HCT116 (cell line): Measurements from ENCODE around the gene CSF2RB. TPM values are rescaled to one million over a fixed set of nuclear protein-coding genes. Genes with fewer than 3 reads are reported as not detected.

ENCODE experiments used
- ATAC-seq: fragments of 200-7000 bp; cut with Tn5 transposase; 2 replicates; pipeline ENCODE4 v1.9.1; 2020; ENCODE audit warnings: mild to moderate bottlenecking, moderate library complexity
- BruUV-seq: library from RNA; stranded (reverse); fragments of 400-500 nt; replicated peaks from 2 replicates; lab custom pipeline; 2021; lab: Mats Ljungman, UMichigan
- CTCF ChIA-PET: fragments of 300-600 bp; sonication (Branson Sonifier 250); formaldehyde crosslinking; loops from one replicate; lab custom pipeline; 2021; ENCODE audit warnings: antibody characterized with exemption; lab: Charles Lee
- POLR2A ChIA-PET: fragments of 300-600, 350-600 bp; sonication (Branson Sonifier 250); formaldehyde crosslinking; loops from one replicate; lab custom pipeline; 2021; ENCODE audit warnings: antibody characterized with exemption; lab: Charles Lee
- RAD21 ChIA-PET, 2 experiments: fragments of 300-600 bp; sonication (Branson Sonifier 250); formaldehyde crosslinking; loops; one replicate each; lab custom pipeline; 2023; ENCODE audit warnings: low total read pairs in 2 of 2; ENCODE audit not compliant: uncharacterized antibody in 2 of 2, unreplicated experiment in 2 of 2, low non-redundant PET in 1 of 2; lab: Charles Lee
- DNase-seq: peaks from one replicate; pipeline ENCODE4 v3.0.0-alpha.2; 2010; ENCODE audit warnings: low read depth, low spot score
- H2AFZ ChIP-seq: fragments of 200-600 bp; shearing (Covaris generic), sonication (generic); 2 replicates; pipeline ENCODE4 v1.6.1; 2017; ENCODE audit warnings: low read depth, mixed run types, mixed read lengths, antibody characterized with exemption, low read length; ENCODE audit not compliant: poor library complexity, severe bottlenecking
- H3K27ac ChIP-seq: 2 replicates; pipeline ENCODE4 v1.5.1; 2012; ENCODE audit warnings: low read depth, low read length
- H3K27me3 ChIP-seq: fragments of 200-600 bp; sonication (generic); 2 replicates; pipeline ENCODE4 v1.6.1; 2016; ENCODE audit warnings: mixed run types, low read length, mixed read lengths; ENCODE audit not compliant: insufficient read depth
- H3K36me3 ChIP-seq, 2 experiments: fragments of 200-500 bp in 1 of 2; fragments of 200-600 bp in 1 of 2; sonication (Bioruptor generic) in 1 of 2; sonication (generic) in 1 of 2; 2 replicates each; pipeline versions ENCODE4 v1.5.1 to v1.6.1; 2014 to 2016; ENCODE audit warnings: low read length in 2 of 2, inconsistent platforms in 1 of 2, mixed read lengths in 1 of 2, mixed run types in 1 of 2; ENCODE audit not compliant: insufficient read depth in 2 of 2, control insufficient read depth in 1 of 2
- H3K4me1 ChIP-seq, 2 experiments: fragments of 200-600 bp in 1 of 2; sonication (generic) in 1 of 2; 2 replicates each; pipeline versions ENCODE4 v1.5.1 to v1.6.1; 2012 to 2017; ENCODE audit warnings: low read length in 2 of 2, inconsistent platforms in 1 of 2, mild to moderate bottlenecking in 1 of 2, mixed read lengths in 1 of 2, mixed run types in 1 of 2, moderate library complexity in 1 of 2; ENCODE audit not compliant: insufficient read depth in 2 of 2, control insufficient read depth in 1 of 2
- H3K4me2 ChIP-seq: fragments of 200-600 bp; sonication (generic); 2 replicates; pipeline ENCODE4 v1.6.1; 2017; ENCODE audit warnings: mixed run types, low read length, mixed read lengths
- H3K4me3 ChIP-seq, 2 experiments: fragments of 200-600 bp in 1 of 2; sonication (generic) in 1 of 2; replicated peaks in 1 of 2; 2 replicates each; pipeline ENCODE4 v1.5.1; 2011 to 2016; ENCODE audit warnings: low read length in 2 of 2, control low read depth in 1 of 2, low read depth in 1 of 2, mild to moderate bottlenecking in 1 of 2, mixed read lengths in 1 of 2, mixed run types in 1 of 2
- H3K79me2 ChIP-seq: fragments of 200-600 bp; sonication (generic); 2 replicates; pipeline ENCODE4 v1.6.1; 2017; ENCODE audit warnings: mild to moderate bottlenecking, mixed run types, low read length, moderate library complexity, mixed read lengths; ENCODE audit not compliant: insufficient read depth
- H3K9ac ChIP-seq: fragments of 200-600 bp; sonication (generic); 2 replicates; pipeline ENCODE4 v1.6.1; 2016; ENCODE audit warnings: low read length, mixed read lengths
- H3K9me2 ChIP-seq: fragments of 200-600 bp; sonication (generic), shearing (Covaris generic); 2 replicates; pipeline ENCODE4 v1.6.1; 2017; ENCODE audit warnings: mixed run types, mild to moderate bottlenecking, moderate library complexity; ENCODE audit not compliant: insufficient read depth
- H3K9me3 ChIP-seq, 2 experiments: fragments of 200-500 bp in 1 of 2; fragments of 200-600 bp in 1 of 2; sonication (Bioruptor generic) in 1 of 2; sonication (generic) in 1 of 2; 2 replicates each; pipeline ENCODE4 v1.6.1; 2014 to 2017; ENCODE audit warnings: low read length in 2 of 2, mixed read lengths in 2 of 2, inconsistent platforms in 1 of 2, low read depth in 1 of 2, mild to moderate bottlenecking in 1 of 2, mixed run types in 1 of 2, moderate library complexity in 1 of 2; ENCODE audit not compliant: control insufficient read depth in 1 of 2, insufficient read depth in 1 of 2
- H4K20me1 ChIP-seq: fragments of 200-600 bp; sonication (generic), shearing (Covaris generic); 2 replicates; pipeline ENCODE4 v1.6.1; 2017; ENCODE audit warnings: mixed run types, mild to moderate bottlenecking, moderate library complexity; ENCODE audit not compliant: insufficient read depth
- ATF3 ChIP-seq: IDR thresholded peaks from 2 replicates; pipeline ENCODE4 v1.6.1; 2012
- CBX3 ChIP-seq: IDR thresholded peaks from 2 replicates; pipeline ENCODE4 v1.6.1; 2012; ENCODE audit warnings: low read depth
- CEBPB ChIP-seq: IDR thresholded peaks from 2 replicates; pipeline ENCODE4 v1.6.1; 2012; ENCODE audit warnings: low read depth
- CTCF ChIP-seq, 3 experiments: fragments of 200-600 bp in 1 of 3; sonication (generic) in 1 of 3; IDR thresholded peaks in 2 of 3; conservative IDR thresholded peaks in 1 of 3; 2 replicates each; pipeline ENCODE4 v1.5.1; 2012 to 2017; ENCODE audit warnings: low read depth in 2 of 3, low read length in 2 of 3, antibody characterized with exemption in 1 of 3, borderline replicate concordance in 1 of 3, control low read depth in 1 of 3, mild to moderate bottlenecking in 1 of 3, mixed read lengths in 1 of 3, mixed run types in 1 of 3, moderate library complexity in 1 of 3; ENCODE audit not compliant: insufficient read depth in 1 of 3
- EGR1 ChIP-seq: IDR thresholded peaks from 2 replicates; pipeline ENCODE4 v1.6.1; 2012; ENCODE audit warnings: low read depth
- ELF1 ChIP-seq: IDR thresholded peaks from 2 replicates; pipeline ENCODE4 v1.6.1; 2012; ENCODE audit warnings: low read depth, borderline replicate concordance
- EZH2 ChIP-seq: fragments of 200-600 bp; sonication (generic); IDR thresholded peaks from 2 replicates; pipeline ENCODE4 v1.6.1; 2017; ENCODE audit warnings: antibody characterized with exemption, mixed run types
- EZH2phosphoT487 ChIP-seq: fragments of 200-600 bp; IDR thresholded peaks from 2 replicates; pipeline ENCODE4 v1.6.1; 2018; ENCODE audit warnings: antibody characterized with exemption, borderline replicate concordance
- FOSL1 ChIP-seq: IDR thresholded peaks from 2 replicates; pipeline ENCODE4 v1.6.1; 2012; ENCODE audit warnings: low read depth
- JUND ChIP-seq: IDR thresholded peaks from 2 replicates; pipeline ENCODE4 v1.6.1; 2012
- MAX ChIP-seq: IDR thresholded peaks from 2 replicates; pipeline ENCODE4 v1.6.1; 2012
- POLR2A ChIP-seq: IDR thresholded peaks from 2 replicates; pipeline ENCODE4 v1.7.0; 2011; ENCODE audit warnings: borderline replicate concordance; ENCODE audit not compliant: insufficient read depth, insufficient read length; ENCODE audit errors: extremely low read depth
- POLR2AphosphoS5 ChIP-seq: IDR thresholded peaks from 2 replicates; pipeline ENCODE4 v1.6.1; 2011; ENCODE audit warnings: mild to moderate bottlenecking, low read depth, low read length, moderate library complexity
- SP1 ChIP-seq: IDR thresholded peaks from 2 replicates; pipeline ENCODE4 v1.6.1; 2012; ENCODE audit warnings: low read depth
- YY1 ChIP-seq: IDR thresholded peaks from 2 replicates; pipeline ENCODE4 v1.6.1; 2011; ENCODE audit warnings: low read length, low read depth, moderate library complexity, mild to moderate bottlenecking; ENCODE audit not compliant: insufficient replicate concordance; ENCODE audit errors: extremely low read depth
- ZBTB33 ChIP-seq: IDR thresholded peaks from 2 replicates; pipeline ENCODE4 v1.6.1; 2011; ENCODE audit warnings: mild to moderate bottlenecking, low read length, moderate library complexity; ENCODE audit not compliant: insufficient replicate concordance; ENCODE audit errors: extremely low read depth
- ZFX ChIP-seq: fragments of 450-650 bp; IDR thresholded peaks from 2 replicates; pipeline ENCODE4 v1.6.1; 2017
- intact Hi-C: fragments of 100-400 bp; cut with micrococcal nuclease; formaldehyde crosslinking; loops from 2 replicates; pipeline ENCODE4 v1.10.0; 2022
- total RNA-seq: library from RNA; stranded (reverse); gene quantifications from one replicate; pipeline ENCODE4 v1.2.1, GENCODE V29; 2021; ENCODE audit not compliant: unreplicated experiment

CSF2RB gene
- total RNA-seq, 1 experiment from 2014 or later = 0.10 TPM

GRCh38 chr22:36900880-36901279 is 12.5 kb upstream of the CSF2RB start (continued):
- no peak for TF ChIP-seq CTCF (IDR thresholded peaks at IDR 0.05 in 2 of 3, conservative IDR thresholded peaks at IDR 0.05 in 1 of 3; ENCODE audit: borderline replicate concordance in 1 of 3, insufficient read depth in 1 of 3, low read depth in 2 of 3, low read length in 2 of 3)
- no peak for TF ChIP-seq EZH2phosphoT487
- TF ChIP-seq, all 23 proteins: peak for 0

GRCh38 chr22:36901411-36902142 is 11.9 kb upstream of the CSF2RB start:
- H3K9me3 ChIP-seq = no peaks in the 10 kb centered on the region; a peak in 1 of 4 replicates
- no peak overlapping the region for H2AFZ ChIP-seq
- intact Hi-C loops = no loop called here
- H4K20me1 ChIP-seq = no peaks in the 10 kb centered on the region
- no peaks in the 10 kb centered on the region for H3K36me3 ChIP-seq
- RAD21 ChIA-PET = no interaction called here
- POLR2A ChIA-PET = no interaction called here
- no peak overlapping the region for H3K27ac ChIP-seq
- H3K4me1 ChIP-seq = no peaks in the 10 kb centered on the region
- ATAC-seq = no peak
- no peak overlapping the region for H3K9ac ChIP-seq
- no peak overlapping the region for H3K4me3 ChIP-seq
- CTCF ChIA-PET = no interaction called here
- no peaks in the 10 kb centered on the region for H3K79me2 ChIP-seq
- H3K27me3 ChIP-seq = peaks cover 14% of the 10 kb centered on the region
- no peak overlapping the region for H3K4me2 ChIP-seq
- no peaks in the 10 kb centered on the region for H3K9me2 ChIP-seq
- no TSS peak for BruUV-seq
- DNase-seq = no peak
- TF ChIP-seq CEBPB (no peak), MAX (no peak), JUND (no peak), POLR2AphosphoS5 (no peak), CTCF (IDR thresholded peaks at IDR 0.05 in 2 of 3, conservative IDR thresholded peaks at IDR 0.05 in 1 of 3; ENCODE audit: borderline replicate concordance in 1 of 3, insufficient read depth in 1 of 3, low read depth in 2 of 3, low read length in 2 of 3) (no peak), EZH2 (no peak), SP1 (no peak), FOSL1 (no peak), EGR1 (no peak), CBX3 (no peak), POLR2A (no peak), ELF1 (no peak), ZFX (no peak), ATF3 (no peak), ZBTB33 (no peak), YY1 (no peak)
